GM06990 (cell line): ENCODE results near the gene C2CD4B.

Source experiments
- DNase-seq: peaks from one replicate; pipeline ENCODE4 v3.0.0-alpha.2; 2011; ENCODE audit not compliant: insufficient read length; ENCODE audit errors: extremely low read depth
- H3K27me3 ChIP-seq: replicated peaks from 2 replicates; pipeline ENCODE4 v1.6.0; 2011; ENCODE audit warnings: low read length; ENCODE audit not compliant: control insufficient read depth, insufficient read depth
- H3K36me3 ChIP-seq: 2 replicates; pipeline ENCODE4 v1.5.1; 2011; ENCODE audit warnings: low read length; ENCODE audit not compliant: control insufficient read depth, insufficient read depth
- H3K4me3 ChIP-seq: replicated peaks from 2 replicates; pipeline ENCODE4 v1.5.1; 2011; ENCODE audit warnings: low read depth, mild to moderate bottlenecking, control low read depth, low read length
- TF ChIP-seq, protein P1 (sequence below): IDR thresholded peaks from 2 replicates; pipeline ENCODE4 v1.5.1; 2011; ENCODE audit warnings: low read length, control low read depth, mild to moderate bottlenecking, inconsistent platforms; ENCODE audit not compliant: insufficient read depth, poor library complexity, severe bottlenecking

The C2CD4B gene, protein sequence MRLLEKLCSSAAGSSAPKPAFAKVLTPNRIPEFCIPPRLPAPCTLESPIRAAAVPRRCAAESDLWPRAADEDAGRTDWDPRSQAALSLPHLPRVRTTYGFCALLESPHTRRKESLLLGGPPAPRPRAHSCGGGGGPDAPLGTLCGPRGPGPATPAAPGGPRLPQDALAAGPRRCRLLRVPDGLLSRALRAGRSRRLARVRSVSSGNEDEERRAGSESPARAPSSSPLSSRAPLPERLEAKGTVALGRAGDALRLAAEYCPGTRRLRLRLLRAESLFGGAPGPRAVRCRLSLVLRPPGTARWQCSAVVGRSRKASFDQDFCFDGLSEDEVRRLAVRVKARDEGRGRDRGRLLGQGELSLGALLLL

DNA sequence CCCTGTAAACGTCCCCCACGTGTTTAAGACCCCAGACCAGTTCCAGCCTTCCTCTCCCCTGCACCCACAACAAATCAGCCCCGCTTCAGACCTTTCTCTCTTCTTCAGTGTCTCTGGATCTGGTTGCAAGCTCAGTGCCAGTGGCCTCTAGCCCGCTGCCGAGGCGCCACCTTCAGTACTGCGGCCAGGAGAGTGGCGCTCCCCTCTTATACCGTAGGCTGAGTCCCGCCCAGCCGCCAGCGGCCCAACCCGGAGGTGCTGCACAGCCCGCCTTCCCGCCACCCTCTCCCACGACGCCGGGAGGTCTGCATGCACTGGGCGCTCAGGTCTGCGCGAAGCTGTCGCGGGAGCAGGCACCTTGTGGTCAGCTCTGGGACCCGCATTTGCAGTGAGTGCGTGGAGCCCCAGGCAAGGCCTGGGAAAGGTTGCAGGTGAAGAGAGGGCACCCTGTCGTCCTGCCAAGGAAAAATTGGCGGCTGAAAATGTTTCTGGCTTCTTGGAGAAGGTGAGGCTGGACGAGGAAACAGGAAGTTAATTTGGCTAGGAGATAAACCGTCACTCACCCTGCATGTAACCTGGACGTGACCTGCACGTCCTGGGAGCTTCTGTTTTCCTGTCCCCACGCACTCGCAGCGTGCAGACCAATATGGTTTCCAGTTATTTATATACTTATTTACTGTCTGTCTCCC is at the start of gene C2CD4B:
Gene C2CD4B, minus strand, starts transcription at position 182 of the 689 bp plus-strand sequence. CDS start 301 bp downstream, outside the sequence.
- Histone ChIP-seq H3K36me3 (no peaks in the 10 kb centered on the region), H3K27me3 (no peaks in the 10 kb centered on the region; the same call in none of the 2 replicates), H3K4me3 (0 out of 2 replicates have a peak within 1 kb of the TSS, but pooled peaks have one; percentile 8)
- TF ChIP-seq, protein P1, sequence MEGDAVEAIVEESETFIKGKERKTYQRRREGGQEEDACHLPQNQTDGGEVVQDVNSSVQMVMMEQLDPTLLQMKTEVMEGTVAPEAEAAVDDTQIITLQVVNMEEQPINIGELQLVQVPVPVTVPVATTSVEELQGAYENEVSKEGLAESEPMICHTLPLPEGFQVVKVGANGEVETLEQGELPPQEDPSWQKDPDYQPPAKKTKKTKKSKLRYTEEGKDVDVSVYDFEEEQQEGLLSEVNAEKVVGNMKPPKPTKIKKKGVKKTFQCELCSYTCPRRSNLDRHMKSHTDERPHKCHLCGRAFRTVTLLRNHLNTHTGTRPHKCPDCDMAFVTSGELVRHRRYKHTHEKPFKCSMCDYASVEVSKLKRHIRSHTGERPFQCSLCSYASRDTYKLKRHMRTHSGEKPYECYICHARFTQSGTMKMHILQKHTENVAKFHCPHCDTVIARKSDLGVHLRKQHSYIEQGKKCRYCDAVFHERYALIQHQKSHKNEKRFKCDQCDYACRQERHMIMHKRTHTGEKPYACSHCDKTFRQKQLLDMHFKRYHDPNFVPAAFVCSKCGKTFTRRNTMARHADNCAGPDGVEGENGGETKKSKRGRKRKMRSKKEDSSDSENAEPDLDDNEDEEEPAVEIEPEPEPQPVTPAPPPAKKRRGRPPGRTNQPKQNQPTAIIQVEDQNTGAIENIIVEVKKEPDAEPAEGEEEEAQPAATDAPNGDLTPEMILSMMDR, result no peak
- DNase-seq, result peak; percentile 3

DNA sequence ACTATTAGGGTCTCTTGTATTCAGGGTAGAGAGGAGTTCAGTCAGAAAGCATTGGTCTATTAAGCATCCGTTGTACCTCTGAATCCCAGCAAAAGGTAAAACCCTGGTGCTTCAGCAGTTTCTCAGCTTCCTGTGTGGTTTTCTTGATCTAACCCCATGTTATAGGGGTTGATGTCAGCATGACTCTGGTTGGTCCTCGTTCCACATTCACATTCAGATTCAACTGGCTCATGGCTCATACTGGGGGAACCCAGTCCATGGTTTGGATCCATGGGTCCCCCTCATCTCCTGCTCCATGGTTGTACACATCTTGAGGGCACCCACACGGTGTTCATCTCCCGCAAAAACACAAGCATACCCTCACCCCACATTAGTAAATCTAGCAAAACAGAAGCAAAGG is 47.7 kb upstream of the C2CD4B start:
- TF ChIP-seq, protein P1, result no peak
- H3K36me3 ChIP-seq, result no peaks in the 10 kb centered on the region

DNA sequence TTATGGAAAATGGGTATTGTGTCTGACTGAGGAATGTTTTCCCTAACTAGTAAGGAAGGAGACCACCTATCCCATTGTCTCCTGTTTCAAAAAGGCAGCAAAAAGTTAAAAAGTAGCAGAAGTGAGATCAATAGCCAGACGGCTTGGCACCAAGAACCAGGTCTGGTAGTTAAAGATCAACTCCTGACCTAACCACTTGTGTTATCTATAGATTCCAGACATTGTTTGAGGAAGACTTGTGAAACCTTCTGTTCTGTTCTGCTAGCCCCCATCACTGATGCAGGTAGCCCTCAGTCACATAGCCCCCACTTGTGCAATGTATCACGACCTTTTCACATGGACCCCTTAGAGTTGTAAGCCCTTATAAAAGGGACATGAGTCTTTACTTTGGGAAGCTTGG is 46.3 kb upstream of the C2CD4B start:
- TF ChIP-seq, protein P1, result no peak
- no peak for DNase-seq
- H3K4me3 ChIP-seq, result no peak overlapping the region
- H3K27me3 ChIP-seq, result no peaks in the 10 kb centered on the region; the same call in 1 of the 2 replicates
- no peaks in the 10 kb centered on the region for H3K36me3 ChIP-seq

More for the DNA sequence above, 47.7 kb upstream of the C2CD4B start:
- H3K27me3 ChIP-seq, result no peaks in the 10 kb centered on the region; the same call in 1 of the 2 replicates
- DNase-seq, result no peak
- no peak overlapping the region for H3K4me3 ChIP-seq

DNA sequence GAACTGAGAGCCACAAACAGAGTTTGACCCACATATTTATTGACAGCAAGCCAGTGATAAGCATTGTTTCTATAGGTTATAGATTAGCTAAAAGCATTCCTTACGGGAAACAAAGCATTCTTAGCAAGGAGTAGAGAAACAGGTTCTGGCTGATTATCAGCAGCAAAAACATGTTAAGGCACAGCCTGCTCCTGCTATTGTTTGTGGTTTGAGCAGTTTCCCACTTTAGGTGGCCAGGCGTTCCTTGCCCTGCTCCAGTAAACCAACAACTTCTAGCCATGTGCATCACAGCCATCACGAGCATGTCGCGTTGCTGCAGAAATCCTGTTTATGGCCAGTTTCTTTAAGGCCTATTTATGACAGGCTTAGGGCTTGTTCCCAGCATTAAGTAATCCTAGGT is 44.7 kb upstream of the C2CD4B start:
- Histone ChIP-seq H3K27me3 (no peaks in the 10 kb centered on the region; the same call in 1 of the 2 replicates), H3K36me3 (no peaks in the 10 kb centered on the region), H3K4me3 (no peak overlapping the region)
- TF ChIP-seq, protein P1, result no peak
- DNase-seq, result no peak

DNA sequence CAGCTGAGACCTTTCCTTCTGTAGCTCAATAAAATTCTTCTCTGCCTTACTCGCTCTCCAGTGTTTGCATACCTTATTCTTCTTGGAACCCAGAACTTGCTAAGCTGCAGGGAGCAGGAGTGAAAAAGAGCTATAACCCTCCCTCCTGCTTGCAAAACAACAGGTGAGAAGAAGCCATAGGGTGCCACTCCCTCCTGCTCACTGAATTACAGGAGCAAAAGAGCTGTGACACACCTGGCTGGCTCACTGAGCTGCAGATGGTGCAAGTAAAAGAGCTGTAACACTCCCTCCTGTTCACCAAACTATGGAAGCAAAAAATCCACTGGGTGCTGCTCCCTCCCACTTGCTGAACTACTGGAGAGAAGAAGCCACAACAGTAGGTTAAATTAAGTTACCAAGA is 44.2 kb upstream of the C2CD4B start:
- no peaks in the 10 kb centered on the region for H3K36me3 ChIP-seq
- no peak for DNase-seq
- TF ChIP-seq, protein P1, result no peak
- no peak overlapping the region for H3K4me3 ChIP-seq
- no peaks in the 10 kb centered on the region; the same call in 1 of the 2 replicates for H3K27me3 ChIP-seq
